HG02981 (cell line): ENCODE measurements around the gene GAP43.

Experiments
- ATAC-seq: cut with Tn5 transposase; IDR thresholded peaks from one replicate; pipeline ENCODE4 v1.9.1; 2021; ENCODE audit warnings: mild to moderate bottlenecking, moderate library complexity; ENCODE audit not compliant: unreplicated experiment

Gene GAP43

GRCh38 chr3:115623044-115623868 lies at the start of gene GAP43:
Gene GAP43 (plus strand): TSS chr3:115623510. CDS start chr3:115623690, 180 bp downstream.
- ATAC-seq, result no peak

GRCh38 chr3:115576325-115576875 lies 46.9 kb upstream of the GAP43 start:
- no peak for ATAC-seq

DNA sequence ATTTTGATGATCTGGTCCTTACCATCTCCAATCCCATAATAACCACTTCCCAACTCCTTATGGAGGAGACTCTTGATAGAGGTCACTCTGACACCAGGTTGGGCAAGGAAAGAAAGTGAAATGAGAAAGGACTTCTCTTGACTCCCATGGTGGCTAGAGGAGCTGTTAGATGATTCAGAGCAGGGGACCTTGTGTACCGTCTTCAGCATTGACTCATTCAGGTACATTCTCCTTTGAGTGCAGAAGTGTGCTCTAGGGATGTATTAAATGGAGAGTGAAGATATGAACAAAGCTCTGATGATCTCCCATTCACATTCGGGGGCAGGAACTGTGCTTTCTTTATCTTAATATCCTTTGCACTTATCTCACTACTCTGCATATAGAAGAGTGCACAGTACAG lies 46.3 kb upstream of the GAP43 start:
- ATAC-seq, result no peak

DNA sequence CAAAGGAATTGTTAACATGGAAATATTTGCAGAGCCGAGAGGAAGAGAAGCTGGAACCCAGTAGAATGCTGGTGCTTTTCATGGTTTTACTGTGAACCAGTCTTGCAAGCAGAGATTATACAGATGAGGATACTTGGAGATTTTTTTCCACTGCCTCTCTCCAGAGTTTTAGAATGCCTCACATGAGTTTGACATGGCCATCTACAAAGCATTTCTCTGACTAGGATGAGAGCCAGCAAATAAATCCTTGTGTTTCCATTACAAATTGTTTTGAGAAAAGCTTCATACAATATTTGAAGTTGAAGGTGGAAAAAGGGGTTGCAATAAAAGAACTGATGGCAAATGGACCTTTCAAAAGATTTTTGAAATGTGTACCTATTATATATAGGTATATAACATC lies 45.0 kb upstream of the GAP43 start:
- ATAC-seq, result no peak

GRCh38 chr3:115580566-115580965 lies 42.7 kb upstream of the GAP43 start:
- no peak for ATAC-seq

DNA sequence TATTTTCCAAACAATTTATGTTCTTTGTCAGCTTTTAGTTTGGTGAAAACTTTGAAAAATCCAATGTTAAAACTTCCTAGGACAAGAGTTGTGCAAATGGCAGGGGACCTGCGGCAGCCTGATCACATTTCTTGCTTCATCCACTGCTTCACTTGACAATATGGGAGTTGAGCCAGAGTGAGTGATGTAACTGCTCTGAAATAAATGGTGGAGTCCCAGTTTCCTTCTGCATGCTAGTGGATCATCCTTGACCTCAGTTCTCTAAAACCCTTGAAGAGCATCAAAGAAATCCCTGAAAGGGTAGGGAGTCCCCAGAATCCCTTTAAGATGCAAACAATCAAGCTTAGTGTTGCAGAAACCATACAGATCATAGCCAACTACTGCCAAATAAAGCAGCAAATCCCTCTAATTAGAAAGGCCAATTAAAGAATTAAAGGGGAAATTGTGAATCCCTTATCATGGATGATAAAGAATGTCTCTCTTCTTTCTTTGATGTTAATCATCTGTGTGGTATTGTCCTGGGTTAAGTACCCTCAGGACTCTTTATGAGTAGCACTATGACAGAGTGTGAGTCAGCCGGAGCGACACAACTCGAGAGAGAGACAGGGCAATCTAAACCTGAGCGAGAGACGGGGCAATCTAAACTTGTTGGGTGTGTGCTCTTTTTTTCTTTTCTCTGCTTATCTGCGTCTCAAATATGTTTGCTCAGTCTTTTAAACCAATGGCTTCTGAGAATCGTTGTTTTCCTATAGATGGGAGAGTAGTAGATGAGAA lies 41.8 kb upstream of the GAP43 start:
- ATAC-seq, result no peak

GRCh38 chr3:115588201-115589115 lies 34.9 kb upstream of the GAP43 start:
- no peak for ATAC-seq

DNA sequence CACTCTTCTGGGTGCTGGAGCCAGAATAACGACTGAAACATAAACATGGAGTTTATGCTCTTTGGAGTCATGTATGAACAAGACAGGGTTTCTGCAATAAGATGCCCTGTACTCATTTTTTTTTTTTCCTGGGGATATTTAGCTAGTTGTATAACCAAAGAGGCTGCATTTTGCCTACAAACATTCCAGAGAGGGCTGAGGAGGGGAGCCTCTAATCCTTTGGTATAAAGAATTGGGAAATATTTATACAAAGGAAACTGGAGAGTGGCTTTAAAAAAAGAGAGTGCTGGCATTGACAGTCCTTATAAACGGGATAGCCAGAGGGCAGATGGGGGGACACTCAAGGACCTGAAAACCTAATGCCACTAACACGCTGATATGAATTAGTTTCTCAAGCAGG lies 32.4 kb upstream of the GAP43 start:
- no peak for ATAC-seq

- ATAC-seq, result no peak
Measured at GRCh38 chr3:115595611-115596275, 27.6 kb upstream of the GAP43 start.

- ATAC-seq, result no peak
Measured at GRCh38 chr3:115598216-115598615, 25.1 kb upstream of the GAP43 start.

DNA sequence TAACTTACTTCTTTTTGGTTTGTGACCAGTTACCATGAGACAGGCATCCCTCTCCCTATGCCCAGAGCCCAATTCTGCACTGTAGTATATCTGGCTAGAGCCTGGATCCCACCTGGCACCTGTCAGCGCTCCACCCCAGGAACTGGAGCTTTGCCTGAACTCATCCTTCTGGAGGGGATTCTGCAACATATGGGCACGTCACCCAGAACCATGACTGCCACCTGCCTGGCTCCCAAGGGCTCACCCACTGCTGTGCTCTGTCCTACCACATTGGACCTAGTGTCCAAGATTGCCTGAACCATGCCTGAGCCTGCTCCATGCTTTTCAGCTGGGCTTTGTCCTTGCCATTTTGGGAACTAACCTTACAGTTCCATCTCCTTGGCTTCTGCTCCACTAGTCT lies 21.1 kb upstream of the GAP43 start:
- ATAC-seq, result no peak

DNA sequence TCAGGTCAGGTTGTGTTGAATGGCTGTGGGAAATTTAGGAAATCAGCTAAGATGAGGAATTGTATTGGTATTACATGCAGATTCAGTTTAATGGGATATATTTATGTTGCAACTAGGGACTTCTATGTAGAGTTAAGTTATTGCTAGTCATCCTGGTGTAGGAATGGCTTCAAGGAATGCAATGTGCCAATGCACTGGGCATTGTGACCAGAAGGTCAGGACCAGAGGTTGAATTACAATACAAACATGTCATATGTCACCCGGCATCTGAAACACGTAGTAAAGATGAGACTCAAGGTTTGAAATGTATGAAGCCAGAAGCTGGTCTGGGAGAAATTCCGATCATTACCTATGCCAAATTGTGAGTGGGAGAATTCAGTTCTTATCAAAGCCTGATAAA lies 11.7 kb upstream of the GAP43 start:
- ATAC-seq, result no peak

DNA sequence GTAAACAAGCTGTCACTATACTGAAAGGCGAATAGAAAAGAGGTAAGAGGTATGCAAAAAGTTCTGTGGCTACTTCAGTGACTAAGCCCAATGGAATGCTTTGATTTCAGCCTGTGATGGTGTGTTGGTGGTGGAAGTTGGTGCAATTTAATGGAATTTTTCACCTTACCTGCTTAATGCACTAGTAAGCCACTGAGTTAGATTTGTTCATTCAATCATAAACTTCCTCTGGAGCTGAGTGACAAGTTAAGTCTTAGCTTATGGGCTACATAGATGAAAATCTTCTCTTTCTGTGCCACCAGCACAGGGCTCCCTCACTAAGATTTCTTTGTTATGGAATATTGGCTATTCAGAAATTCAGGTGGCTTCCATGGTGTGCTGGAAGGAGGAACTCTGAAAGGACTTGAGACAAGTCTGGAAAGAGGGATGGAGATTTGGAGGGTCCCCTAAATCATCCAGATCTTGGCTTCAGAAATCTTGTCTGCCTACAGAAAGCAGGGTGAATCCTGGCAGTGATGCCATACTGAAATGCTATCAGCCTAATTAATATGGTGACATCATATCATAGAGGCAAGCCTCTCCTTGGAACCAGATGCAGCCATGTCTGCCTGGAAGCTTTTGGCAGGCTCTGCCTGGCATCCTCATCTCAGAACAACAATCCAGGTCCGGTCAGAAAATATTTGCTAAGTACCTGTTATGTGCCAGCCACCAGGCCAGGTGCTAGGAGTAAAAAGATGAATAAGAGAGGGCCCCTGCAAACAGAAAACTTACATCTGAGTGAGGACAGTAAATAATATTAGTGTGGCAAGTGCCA lies 8.1 kb upstream of the GAP43 start:
- ATAC-seq, result no peak

DNA sequence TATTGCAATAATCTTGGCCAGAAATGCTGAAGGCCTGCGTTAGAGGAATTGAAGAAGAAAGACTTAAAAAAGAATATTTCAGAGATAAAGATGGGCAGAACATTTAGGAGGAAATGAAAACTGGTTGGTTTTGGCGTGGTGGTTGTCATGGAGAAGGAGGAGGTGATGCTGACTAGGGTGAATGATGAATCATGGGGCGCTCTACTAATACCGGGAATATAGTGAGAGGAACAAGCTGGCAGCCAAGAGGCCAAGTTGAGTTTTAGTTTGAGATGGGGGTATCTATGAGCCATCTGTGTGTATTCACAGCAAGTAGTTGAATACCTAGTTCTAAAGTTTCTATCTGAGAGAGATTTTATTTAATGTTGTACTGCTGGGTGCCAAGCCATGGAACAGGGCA lies 6.8 kb upstream of the GAP43 start:
- ATAC-seq, result no peak

DNA sequence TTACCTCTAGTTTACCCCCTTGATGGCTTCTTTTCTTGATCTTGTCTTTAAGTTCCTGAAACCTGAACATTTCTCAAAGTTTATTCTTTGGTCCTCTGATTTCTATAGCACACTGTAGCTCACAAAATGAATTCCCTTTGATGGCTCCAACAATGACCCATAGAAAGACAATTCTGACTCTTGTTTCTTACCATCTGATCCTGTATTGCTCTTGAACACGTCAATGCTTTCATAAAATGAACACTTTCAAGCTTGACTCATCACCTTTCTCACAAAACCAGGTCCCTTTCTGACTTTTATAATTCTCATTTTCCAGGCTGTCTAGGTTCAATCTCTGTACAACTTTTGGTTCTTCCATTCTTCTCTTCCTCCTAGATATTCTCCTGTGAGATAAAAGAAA lies 5.7 kb upstream of the GAP43 start:
- no peak for ATAC-seq

DNA sequence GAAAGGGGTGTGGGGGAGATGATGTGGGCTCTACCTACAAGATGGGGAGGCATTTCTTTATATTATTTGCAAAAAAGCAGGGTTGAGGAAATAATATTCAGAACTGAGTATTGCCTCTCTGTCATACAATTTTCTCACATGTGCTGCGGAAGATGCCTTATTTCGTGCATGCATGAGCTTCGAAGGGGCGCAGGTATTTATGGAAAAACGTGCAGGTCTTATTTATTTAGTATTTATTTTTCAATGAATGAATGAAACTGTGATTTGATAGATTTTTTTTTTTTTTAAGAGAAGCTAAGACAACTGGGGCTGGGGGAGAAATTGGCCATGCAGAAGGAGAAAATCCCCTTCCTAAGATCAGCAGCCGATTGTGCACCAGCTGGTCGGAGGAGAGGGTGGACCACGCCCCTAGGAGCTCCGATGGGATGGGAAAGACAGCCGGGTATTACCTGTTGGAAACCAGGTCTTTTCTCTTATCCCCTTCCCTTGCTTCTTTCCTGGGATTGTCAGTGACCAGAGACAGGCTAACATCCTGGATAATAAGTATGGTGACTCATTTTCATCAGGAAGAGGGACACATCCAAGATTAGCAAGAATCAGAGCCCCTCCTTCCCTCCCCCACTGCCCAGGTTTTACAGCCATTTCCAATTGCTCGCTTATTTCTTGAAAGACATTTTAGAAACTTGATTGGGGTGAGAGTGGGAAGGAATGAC lies 875 bp downstream of the GAP43 start:
- ATAC-seq, result no peak

- no peak for ATAC-seq
Measured at GRCh38 chr3:115624901-115625300, 1.6 kb downstream of the GAP43 start.

GRCh38 chr3:115626006-115626409 lies 2.7 kb downstream of the GAP43 start:
- ATAC-seq, result no peak

DNA sequence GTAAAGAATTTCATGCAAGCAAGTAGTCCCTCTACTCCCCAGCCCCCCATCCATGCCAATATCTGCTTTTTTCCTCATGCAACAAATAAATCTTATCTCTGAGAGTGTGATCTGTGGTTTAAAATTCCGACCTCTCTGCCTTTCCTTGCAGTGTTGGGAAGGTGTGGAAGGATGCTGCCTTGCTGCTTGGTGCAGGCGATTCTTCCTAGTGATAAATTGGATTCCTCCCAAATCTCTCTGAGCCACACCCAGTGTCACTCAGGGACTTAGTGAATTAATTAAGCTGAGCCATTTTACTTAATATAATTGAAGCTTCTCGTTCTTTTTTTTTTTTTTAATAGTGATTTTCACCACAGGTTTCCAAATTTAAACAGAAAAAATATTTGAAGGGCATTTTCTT lies 3.4 kb downstream of the GAP43 start:
- ATAC-seq, result no peak
